ENCODE measurements around the gene SFSWAP. TPM values are rescaled to one million over a fixed set of nuclear protein-coding genes. Genes with fewer than 3 reads are reported as not detected.

SFSWAP gene
- total and polyA plus RNA-seq, 2 of the 8 experiments (the other 6 are each of a cell fraction or from before 2014, with no cell fraction given): 36.5 to 49.5 TPM

DNA sequence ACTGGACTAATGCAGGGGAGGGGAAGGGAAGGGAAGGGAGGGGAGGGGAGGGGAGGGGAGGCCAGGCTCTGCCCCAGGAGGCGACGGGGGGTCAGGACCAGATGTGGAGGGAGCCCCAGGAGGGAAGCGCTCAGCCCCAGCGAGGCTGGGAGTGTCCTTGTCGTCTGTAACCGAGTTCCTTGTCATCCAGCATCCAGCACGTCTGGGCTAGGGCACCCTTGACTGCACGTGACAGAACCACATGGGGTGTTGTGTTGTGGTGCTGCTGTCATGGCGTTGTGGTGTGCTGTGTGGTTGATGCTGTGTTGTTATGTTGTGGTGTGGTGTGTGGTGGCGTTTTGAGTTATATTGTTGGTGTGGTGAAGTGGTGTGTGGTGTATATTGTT, 28.4 kb upstream of the SFSWAP start:
- peak overlapping the region; percentile 59 for H3K56ac ChIP-seq (replicated peaks; ENCODE audit: insufficient read length, low read depth, low read length)
- peak overlapping the region; percentile 33; the same call in 1 of the 2 replicates for H3K18ac ChIP-seq (ENCODE audit: extremely low read depth, low read length)
- peak overlapping the region; percentile 87 for H2AK5ac ChIP-seq (ENCODE audit: low read depth, low read length)
- H4K8ac ChIP-seq (ENCODE audit: extremely low read depth, insufficient read depth, low read length): no peak overlapping the region
- FAIRE-seq (no peak), DNase-seq (ENCODE audit: low read depth in 1 of 2, low spot score in 2 of 2) (no peak)
- peak overlapping the region; percentile 99 for H4K91ac ChIP-seq (replicated peaks; ENCODE audit: insufficient read length, low read length)
- peak overlapping the region; percentile 98 for H2BK12ac ChIP-seq (ENCODE audit: low read depth, low read length)
- H2BK120ac ChIP-seq (replicated peaks; ENCODE audit: low read depth, low read length): peak overlapping the region; percentile 90
- H2BK20ac ChIP-seq (ENCODE audit: low read length): peak overlapping the region; percentile 68
- no peak overlapping the region for H3K27ac ChIP-seq (ENCODE audit: low read depth, low read length)
- no peaks in the 10 kb centered on the region for H3K27me3 ChIP-seq (replicated peaks in 1 of 4; ENCODE audit: control insufficient read depth in 3 of 4, extremely low read depth in 1 of 4, insufficient read depth in 3 of 4, low read length in 3 of 4)
- no peaks in the 10 kb centered on the region for H3K9me3 ChIP-seq (ENCODE audit: insufficient read depth in 2 of 2, low read depth in 1 of 2, low read length in 1 of 2)
- 54% methylated on average over 4 of the region's 10 CpGs; no CpG with 5 or more reads in 1 of the 2 experiments for WGBS, 2 experiments (ENCODE audit: extremely low coverage in 1 of 2, insufficient coverage in 1 of 2, insufficient read length in 1 of 2, insufficient replicate concordance in 2 of 2, low coverage in 1 of 2, low lambda C conversion rate in 2 of 2, missing lambda C conversion rate in 1 of 2)
- H3K23ac ChIP-seq (ENCODE audit: insufficient read length): no peak overlapping the region
- no peaks in the 10 kb centered on the region for H3K36me3 ChIP-seq (ENCODE audit: control insufficient read depth in 2 of 4, insufficient read depth in 4 of 4, low read length in 3 of 4)
- no peak overlapping the region for H3K14ac ChIP-seq (ENCODE audit: insufficient read length)
- ChIA-PET POLR2A (ENCODE audit: partially characterized antibody) (no interaction called here), CTCF (ENCODE audit: partially characterized antibody) (no interaction called here)
- H3K9ac ChIP-seq (replicated peaks in 1 of 4; ENCODE audit: extremely low read depth in 1 of 4, low read depth in 3 of 4, low read length in 3 of 4): peak overlapping the region in 1 of 4 experiments; percentile 9; a peak in 1 of 7 replicates
- H3K4me2 ChIP-seq (ENCODE audit: insufficient read depth in 1 of 2, low read depth in 2 of 2, low read length in 2 of 2): peak overlapping the region; percentile 50 to 52
- peak overlapping the region; percentile 79 for H4K5ac ChIP-seq (ENCODE audit: insufficient read length, low read depth, low read length)
- no peaks in the 10 kb centered on the region for H3K79me2 ChIP-seq (ENCODE audit: control insufficient read depth in 1 of 2, insufficient read depth in 2 of 2, low read length in 2 of 2)
- peaks cover 0 to 15% (median 7%) of the 10 kb centered on the region in 4 experiments; a peak in 5 of 7 replicates for H3K4me1 ChIP-seq (replicated peaks in 1 of 4; ENCODE audit: control insufficient read depth in 3 of 4, insufficient read depth in 4 of 4, low read length in 3 of 4)
- H3K4ac ChIP-seq (replicated peaks; ENCODE audit: insufficient read length, low read depth, low read length): peak overlapping the region; percentile 99
- peak overlapping the region; percentile 46; the same call in 1 of the 2 replicates for H2BK15ac ChIP-seq (ENCODE audit: low read length)
- H2BK5ac ChIP-seq (ENCODE audit: low read depth, low read length): peak overlapping the region; percentile 50; the same call in 1 of the 2 replicates
- no peaks in the 10 kb centered on the region for H4K20me1 ChIP-seq (replicated peaks in 1 of 2; ENCODE audit: control insufficient read depth in 1 of 2, insufficient read depth in 2 of 2, low read length in 2 of 2)
- peak overlapping the region; percentile 36; the same call in 1 of the 2 replicates for H2AFZ ChIP-seq (ENCODE audit: low read length)
- TF ChIP-seq, protein P1, sequence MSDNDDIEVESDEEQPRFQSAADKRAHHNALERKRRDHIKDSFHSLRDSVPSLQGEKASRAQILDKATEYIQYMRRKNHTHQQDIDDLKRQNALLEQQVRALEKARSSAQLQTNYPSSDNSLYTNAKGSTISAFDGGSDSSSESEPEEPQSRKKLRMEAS (IDR thresholded peaks at IDR 0.05): peak; percentile 29; the same call in 1 of the 2 replicates
- no peak for TF ChIP-seq MAFK (IDR thresholded peaks at IDR 0.05; ENCODE audit: low read depth, low read length)
- peaks cover 8% of the 10 kb centered on the region for H3K23me2 ChIP-seq (ENCODE audit: low read depth, low read length)
- no peaks in the 10 kb centered on the region; the same call in 1 of the 2 replicates for H3K79me1 ChIP-seq (ENCODE audit: low read depth, low read length)
- H3K4me3 ChIP-seq (ENCODE audit: extremely low read depth in 1 of 4, insufficient read depth in 2 of 4, low read depth in 3 of 4, low read length in 4 of 4): no peak overlapping the region; a peak in 1 of 8 replicates
